ENCODE results near the gene CDKAL1.

- TF ChIP-seq, protein P1, sequence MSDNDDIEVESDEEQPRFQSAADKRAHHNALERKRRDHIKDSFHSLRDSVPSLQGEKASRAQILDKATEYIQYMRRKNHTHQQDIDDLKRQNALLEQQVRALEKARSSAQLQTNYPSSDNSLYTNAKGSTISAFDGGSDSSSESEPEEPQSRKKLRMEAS (CRISPR knock-in tag; IDR thresholded peaks at IDR 0.05): no peak
- TF ChIP-seq TCF7 (CRISPR knock-in tag; IDR thresholded peaks at IDR 0.05; ENCODE audit: low read depth): no peak
- TF ChIP-seq KAT7 (CRISPR knock-in tag; IDR thresholded peaks at IDR 0.05; ENCODE audit: borderline replicate concordance): no peak
- no peak for TF ChIP-seq CTCF (IDR thresholded peaks at IDR 0.05)
Observed at GRCh38 chr6:20790032-20790791, 256.0 kb downstream of the CDKAL1 start.
